ENCODE results near the gene SUPT7L. TPM values are rescaled to one million over a fixed set of nuclear protein-coding genes. Genes with fewer than 3 reads are reported as not detected.

SUPT7L gene
- total and polyA plus RNA-seq, 2 of the 13 experiments (the other 11 are each of a cell fraction or from before 2014, with no cell fraction given): 32.9 to 77.5 TPM

- TF ChIP-seq GABPA (IDR thresholded peaks at IDR 0.05; ENCODE audit: low read depth, low read length) (peak; percentile 75), GABPA (CRISPR knock-in tag; IDR thresholded peaks at IDR 0.05; ENCODE audit: low read depth) (peak; percentile 98), TCF7 (IDR thresholded peaks at IDR 0.05; ENCODE audit: low read depth) (0 out of 2 replicates have a peak, but pooled peaks have one; percentile 14), ZNF451 (CRISPR knock-in tag; IDR thresholded peaks at IDR 0.05) (peak; percentile 65; the same call in 1 of the 2 replicates), ISL2 (CRISPR knock-in tag; IDR thresholded peaks at IDR 0.05) (peak; percentile 63; the same call in 1 of the 2 replicates), ZNF691 (CRISPR knock-in tag; IDR thresholded peaks at IDR 0.05; ENCODE audit: borderline replicate concordance, low read depth) (peak; percentile 76; the same call in 1 of the 2 replicates), HDAC2 (CRISPR knock-in tag; IDR thresholded peaks at IDR 0.05) (peak; percentile 85), ESRRA (CRISPR knock-in tag; IDR thresholded peaks at IDR 0.05; ENCODE audit: low read depth) (no peak; the same call in 1 of the 2 replicates), ZNF232 (CRISPR knock-in tag; IDR thresholded peaks at IDR 0.05; ENCODE audit: borderline replicate concordance) (0 out of 2 replicates have a peak, but pooled peaks have one; percentile 34), NFE2L2 (IDR thresholded peaks at IDR 0.05; ENCODE audit: low read length) (no peak), POLR2G (IDR thresholded peaks at IDR 0.05; ENCODE audit: low read depth, low read length) (peak; percentile 100), SOX6 (IDR thresholded peaks at IDR 0.05) (no peak), SOX6 (CRISPR knock-in tag; IDR thresholded peaks at IDR 0.05) (peak; percentile 64), ZEB1 (IDR thresholded peaks at IDR 0.05; ENCODE audit: insufficient replicate concordance, low read depth) (peak; percentile 50), CENPBD1 (CRISPR knock-in tag; IDR thresholded peaks at IDR 0.05; ENCODE audit: borderline replicate concordance, low read depth) (no peak), MTERF4 (CRISPR knock-in tag; IDR thresholded peaks at IDR 0.05) (peak; percentile 98), ELF3 (CRISPR knock-in tag; IDR thresholded peaks at IDR 0.05) (peak; percentile 94), SATB2 (CRISPR knock-in tag; IDR thresholded peaks at IDR 0.05) (no peak), ZNF496 (CRISPR knock-in tag; IDR thresholded peaks at IDR 0.05; ENCODE audit: insufficient replicate concordance) (no peak), ZFP37 (CRISPR knock-in tag; IDR thresholded peaks at IDR 0.05; ENCODE audit: borderline replicate concordance) (peak; percentile 47; the same call in 1 of the 2 replicates), NR2C2 (CRISPR knock-in tag; IDR thresholded peaks at IDR 0.05; ENCODE audit: borderline replicate concordance) (peak; percentile 66; the same call in 1 of the 2 replicates), ZBTB49 (CRISPR knock-in tag; IDR thresholded peaks at IDR 0.05; ENCODE audit: borderline replicate concordance) (no peak), NFE2 (CRISPR knock-in tag; IDR thresholded peaks at IDR 0.05) (no peak), MAFF (IDR thresholded peaks at IDR 0.05; ENCODE audit: low read depth, low read length) (no peak), KDM1A (CRISPR knock-in tag; IDR thresholded peaks at IDR 0.05) (no peak), NR2F2 (IDR thresholded peaks at IDR 0.05; ENCODE audit: borderline replicate concordance, low read depth) (no peak), ZBTB7B (CRISPR knock-in tag; IDR thresholded peaks at IDR 0.05) (peak; percentile 91)
These were observed 34.4 kb downstream of the SUPT7L start, which contains the start of the genes CCDC121 and GPN1 (continued) for GRCh38 chr2:27628767-27629709.
